Myocyte (in vitro differentiated cells): ENCODE results near the gene LPCAT3. TPM values are rescaled to one million over a fixed set of nuclear protein-coding genes. Genes with fewer than 3 reads are reported as not detected.
A peak's percentile ranks its signal among the peaks of the same experiment; 100 is the strongest.

ENCODE experiments used
- microRNA counts: library from miRNA; unstranded; fragments of <30 nt; microRNA quantifications from one replicate; lab custom pipeline; 2016
- microRNA-seq: library from miRNA; unstranded; fragments of <30 nt; microRNA quantifications from one replicate; pipeline ENCODE4, GENCODE V29; 2016
- total RNA-seq: library from RNA; depleted of rRNA; stranded (reverse); fragments of >200 nt; gene quantifications from 2 replicates; pipeline ENCODE4 v1.2.3, GENCODE V29; 2014

The LPCAT3 gene
- total RNA-seq, 1 donor from 2014 or later = 79.8 TPM

MicroRNA genes within 50 kb of the gene (microRNA counts, 767-probe panel; counts per million panel counts)
- not detected for microRNA hsa-miR-141-3p (lab: Ali Mortazavi, UCI)
- microRNA hsa-miR-200c-3p (lab: Ali Mortazavi, UCI) = not detected

Small RNAs within 50 kb of the gene (microRNA-seq; reads per million reads assigned to microRNA genes)
- gene MIR141 (6.6 reads per million, percentile 27 among the genes with 10 or more reads in this experiment), gene MIR200C (50.2 reads per million, percentile 48 among the genes with 10 or more reads in this experiment)

Other genes starting within 250 kb of the LPCAT3 start
- 0.57 TPM in 1 of 2 replicates, not detected in the other for gene LAG3, start 246.0 kb downstream of the LPCAT3 start, total RNA-seq
- gene CD4, start 228.9 kb downstream of the LPCAT3 start, total RNA-seq = not detected in 2 replicates
- 2.5 and 4.6 TPM in 2 replicates for gene GPR162, start 196.7 kb downstream of the LPCAT3 start, total RNA-seq
- gene P3H3, start 190.1 kb downstream of the LPCAT3 start, total RNA-seq = 21.4 and 25.6 TPM in 2 replicates
- gene GNB3, start 177.6 kb downstream of the LPCAT3 start, total RNA-seq = 1.7 and 2.0 TPM in 2 replicates
- gene CDCA3, start 167.2 kb downstream of the LPCAT3 start, total RNA-seq = 1.9 and 3.5 TPM in 2 replicates
- gene USP5, start 166.3 kb downstream of the LPCAT3 start, total RNA-seq = 146 and 154 TPM in 2 replicates
- 1,115 and 1,161 TPM in 2 replicates for gene TPI1, start 150.9 kb downstream of the LPCAT3 start, total RNA-seq
- gene SPSB2, start 145.2 kb downstream of the LPCAT3 start, total RNA-seq = 9.5 and 10.0 TPM in 2 replicates
- 11.1 and 12.1 TPM in 2 replicates for gene LRRC23, start 113.7 kb downstream of the LPCAT3 start, total RNA-seq
- 9.0 and 9.9 TPM in 2 replicates for gene ENO2, start 103.9 kb downstream of the LPCAT3 start, total RNA-seq
- 11.3 and 15.2 TPM in 2 replicates for gene ATN1, start 90.5 kb downstream of the LPCAT3 start, total RNA-seq
- not detected in 2 replicates for gene RNU7-1, start 74.7 kb downstream of the LPCAT3 start, total RNA-seq
- 116 and 166 TPM in 2 replicates for gene C12orf57, start 74.5 kb downstream of the LPCAT3 start, total RNA-seq
- 1.5 TPM in 1 of 2 replicates, not detected in the other for gene PTPN6, start 67.1 kb downstream of the LPCAT3 start, total RNA-seq
- gene PHB2, start 47.8 kb downstream of the LPCAT3 start, total RNA-seq = 222 and 275 TPM in 2 replicates
- gene EMG1, start 47.6 kb downstream of the LPCAT3 start, total RNA-seq = 33.3 and 52.3 TPM in 2 replicates
- gene C1S, start 42.2 kb upstream of the LPCAT3 start, total RNA-seq = 85.7 and 119 TPM in 2 replicates
- gene C1R, start 74.0 kb upstream of the LPCAT3 start, total RNA-seq = 203 and 282 TPM in 2 replicates
- gene C1RL, start 90.7 kb upstream of the LPCAT3 start, total RNA-seq = 10.9 and 12.1 TPM in 2 replicates
- gene RBP5, start 110.4 kb upstream of the LPCAT3 start, total RNA-seq = not detected in 2 replicates
- gene CLSTN3, start 111.9 kb upstream of the LPCAT3 start, total RNA-seq = 8.9 and 18.0 TPM in 2 replicates
- gene PEX5, start 171.2 kb upstream of the LPCAT3 start, total RNA-seq = 50.0 and 54.9 TPM in 2 replicates